Psoas muscle (tissue), 8 donors: Measurements from ENCODE around the gene CLDND2. TPM values are rescaled to one million over a fixed set of nuclear protein-coding genes. Genes with fewer than 3 reads are reported as not detected.

ENCODE experiments used
- ATAC-seq, 4 donors: fragments of 200-7000 bp; cut with Tn5 transposase; one replicate each; pipeline ENCODE4 v1.9.1; 2020; ENCODE audit warnings: moderate library complexity in 3 of 4, mild to moderate bottlenecking in 2 of 4
- DNase-seq, 2 donors: peaks; one replicate each; pipeline ENCODE4 v3.0.0-alpha.2; 2020
- H3K27ac ChIP-seq: fragments of 200-600 bp; one replicate; pipeline ENCODE4 v1.8.0; 2022
- H3K27me3 ChIP-seq, 3 donors: fragments of 200-600 bp in 1 of 3; one replicate each; pipeline versions ENCODE4 v1.6.1 to v1.8.0; 2013 to 2022; ENCODE audit warnings: low read length in 2 of 3, mild to moderate bottlenecking in 2 of 3, moderate library complexity in 1 of 3; ENCODE audit not compliant: insufficient read depth in 3 of 3
- H3K36me3 ChIP-seq, 2 donors: fragments of 200-600 bp in 1 of 2; one replicate each; pipeline versions ENCODE4 v1.6.1 to v1.8.0; 2013 to 2022; ENCODE audit warnings: low read depth in 1 of 2, mild to moderate bottlenecking in 1 of 2, moderate library complexity in 1 of 2; ENCODE audit not compliant: insufficient read depth in 1 of 2
- H3K4me1 ChIP-seq: fragments of 200-600 bp; one replicate; pipeline ENCODE4 v1.8.0; 2022
- H3K4me3 ChIP-seq: fragments of 200-600 bp; one replicate; pipeline ENCODE4 v1.8.0; 2022; ENCODE audit warnings: mild to moderate bottlenecking
- H3K9me3 ChIP-seq: fragments of 200-600 bp; one replicate; pipeline ENCODE4 v1.8.0; 2022
- CTCF ChIP-seq: fragments of 200-600 bp; IDR thresholded peaks from one replicate; pipeline ENCODE4 v1.8.0; 2022; ENCODE audit warnings: antibody characterized with exemption
- WGBS, 3 donors: extraction: QIAGEN DNeasy Blood & Tissue Kit; methylation state at CpG; one replicate each; pipeline versions ENCODE4 v1.1.6 to v1.1.7; 2013; 5-methylcytosine and 5-hydroxymethylcytosine counted together
- intact Hi-C, 2 donors: fragments of 100-400 bp; cut with DNase I; formaldehyde crosslinking; loops; one replicate each; pipeline versions ENCODE4 v1.11.0 to v1.14.2; 2022
- polyA plus RNA-seq, 3 donors: library from polyadenylated mRNA; stranded (reverse); fragments of 200-250 nt; gene quantifications; one replicate each; pipeline ENCODE4 v1.2.3, GENCODE V29; 2013
- total RNA-seq, 4 donors: library from RNA; stranded (reverse); fragmentation: NEBNext Ultra II Directional in 2 of 4; extraction: Animal tissue kit (Norgen Biotek cat#: 25700) in 2 of 4; gene quantifications; one replicate each; pipeline versions ENCODE4 v1.2.1 to v1.2.4, GENCODE V29; 2021 to 2023
- donor health status: healthy with polysubstance abuse.
- donor health status: DM: no; HTN: no; CAD: no; lungs with moderate emphysema.
- donor health status: Bipolar disorder and iron deficiency.
- donor health status: healthy.
- donor health status: DM: yes; HTN: yes; CAD: no.
- donor health status: DM: no; HTN: no; CAD: no.
- donor health status: DM: no; HTN: no; CAD: no.
- donor health status: DM: yes; HTN: yes; CAD: no.

Gene CLDND2
- total and polyA plus RNA-seq, 7 donors: 0.30 to 1.8 (median 0.85) TPM; not detected in 2

GRCh38 chr19:51321799-51322198 is 47.0 kb downstream of the CLDND2 start:
- WGBS, 3 donors: 74 to 80% (median 75%) methylated on average over 13 to 14 of the region's 14 CpGs
- H3K4me1 ChIP-seq: no peaks in the 10 kb centered on the region
- intact Hi-C loops: no loop called here
- ATAC-seq (no peak), DNase-seq (no peak)
- no peak overlapping the region for H3K4me3 ChIP-seq
- H3K9me3 ChIP-seq: no peaks in the 10 kb centered on the region
- H3K36me3 ChIP-seq: no peaks in the 10 kb centered on the region
- no peak for TF ChIP-seq CTCF
- H3K27ac ChIP-seq: no peak overlapping the region
- H3K27me3 ChIP-seq: peaks cover 0 to 39% (median 6%) of the 10 kb centered on the region in 3 donors

GRCh38 chr19:51320280-51320657 is 48.5 kb downstream of the CLDND2 start:
- ATAC-seq (no peak), DNase-seq (no peak)
- no peaks in the 10 kb centered on the region for H3K9me3 ChIP-seq
- H3K4me1 ChIP-seq: no peaks in the 10 kb centered on the region
- no peak overlapping the region for H3K4me3 ChIP-seq
- H3K27me3 ChIP-seq: peaks cover 0 to 26% (median 3%) of the 10 kb centered on the region in 3 donors
- no peak for TF ChIP-seq CTCF
- WGBS, 3 donors: 13 to 16% (median 15%) methylated on average over 12 to 14 of the region's 14 CpGs
- no peaks in the 10 kb centered on the region for H3K36me3 ChIP-seq
- no peak overlapping the region for H3K27ac ChIP-seq
- intact Hi-C loops: no loop called here

GRCh38 chr19:51319649-51320279 is 49.0 kb downstream of the CLDND2 start:
- H3K4me1 ChIP-seq: no peaks in the 10 kb centered on the region
- DNase-seq (no peak), ATAC-seq (no peak)
- H3K27ac ChIP-seq: no peak overlapping the region
- H3K36me3 ChIP-seq: no peaks in the 10 kb centered on the region
- TF ChIP-seq CTCF: no peak
- no peak overlapping the region for H3K4me3 ChIP-seq
- H3K27me3 ChIP-seq: peaks cover 0 to 26% (median 3%) of the 10 kb centered on the region in 3 donors
- intact Hi-C loops: no loop called here
- H3K9me3 ChIP-seq: no peaks in the 10 kb centered on the region
- WGBS, 3 donors: 56 to 63% (median 60%) methylated on average over 14 of the region's 14 CpGs

GRCh38 chr19:51318687-51319648 is 49.8 kb downstream of the CLDND2 start:
- 53 to 65% (median 56%) methylated on average over 23 of the region's 23 CpGs for WGBS, 3 donors
- Histone ChIP-seq H3K36me3 (no peaks in the 10 kb centered on the region), H3K4me3 (no peak overlapping the region), H3K9me3 (no peaks in the 10 kb centered on the region), H3K27ac (no peak overlapping the region), H3K27me3 (peaks cover 0 to 21% (median 3%) of the 10 kb centered on the region in 3 donors), H3K4me1 (no peaks in the 10 kb centered on the region)
- ATAC-seq: no peak
- intact Hi-C loops: no loop called here
- no peak for TF ChIP-seq CTCF
- DNase-seq: no peak
